Activated naive CD8-positive, alpha-beta T cell treated with anti-CD3 and anti-CD28 coated beads, Interleukin-2, amount 10 ng/mL, durations not matched to agents 7 days and 5 days (primary cell): ENCODE results near the gene N4BP2L2. TPM values are rescaled to one million over a fixed set of nuclear protein-coding genes. Genes with fewer than 3 reads are reported as not detected.
"Not testable (repeated sequence)": the region's sequence is repeated elsewhere in the genome, so short reads cannot be mapped to it uniquely, and the experiment has no call there.

ENCODE experiments used
- ATAC-seq: fragments of 150-1000 bp; cut with Tn5 transposase; one replicate; pipeline ENCODE4 v1.10.0; 2021; ENCODE audit warnings: low read depth, moderate library complexity
- POLR2A ChIA-PET: fragments of 350-600 bp; sonication (Branson Sonifier 250); formaldehyde crosslinking; loops from one replicate; lab custom pipeline; 2021; ENCODE audit warnings: antibody characterized with exemption; lab: Charles Lee
- DNase-seq: peaks from one replicate; pipeline ENCODE4 v3.0.0; 2021
- H3K27ac Mint-ChIP-seq: one replicate; pipeline ENCODE4 v1.8.0; 2022; ENCODE audit warnings: mild to moderate bottlenecking, mixed read lengths
- H3K27me3 Mint-ChIP-seq: one replicate; pipeline ENCODE4 v1.8.0; 2022; ENCODE audit warnings: mild to moderate bottlenecking, moderate library complexity, mixed read lengths
- H3K36me3 Mint-ChIP-seq: one replicate; pipeline ENCODE4 v1.8.0; 2021; ENCODE audit warnings: mild to moderate bottlenecking, mixed read lengths
- H3K4me1 Mint-ChIP-seq: one replicate; pipeline ENCODE4 v1.8.0; 2021; ENCODE audit warnings: mixed read lengths
- H3K4me3 Mint-ChIP-seq: one replicate; pipeline ENCODE4 v1.8.0; 2022; ENCODE audit warnings: mild to moderate bottlenecking, moderate library complexity, mixed read lengths
- H3K9me3 Mint-ChIP-seq: one replicate; pipeline ENCODE4 v1.8.0; 2021; ENCODE audit warnings: mixed read lengths
- total RNA-seq, 2 experiments: library from RNA; stranded (reverse); gene quantifications; one replicate each; pipeline ENCODE4 v1.2.3, GENCODE V29; 2021

Gene N4BP2L2
- total RNA-seq, result 100 to 1,000 TPM; 160 to 180 TPM

DNA sequence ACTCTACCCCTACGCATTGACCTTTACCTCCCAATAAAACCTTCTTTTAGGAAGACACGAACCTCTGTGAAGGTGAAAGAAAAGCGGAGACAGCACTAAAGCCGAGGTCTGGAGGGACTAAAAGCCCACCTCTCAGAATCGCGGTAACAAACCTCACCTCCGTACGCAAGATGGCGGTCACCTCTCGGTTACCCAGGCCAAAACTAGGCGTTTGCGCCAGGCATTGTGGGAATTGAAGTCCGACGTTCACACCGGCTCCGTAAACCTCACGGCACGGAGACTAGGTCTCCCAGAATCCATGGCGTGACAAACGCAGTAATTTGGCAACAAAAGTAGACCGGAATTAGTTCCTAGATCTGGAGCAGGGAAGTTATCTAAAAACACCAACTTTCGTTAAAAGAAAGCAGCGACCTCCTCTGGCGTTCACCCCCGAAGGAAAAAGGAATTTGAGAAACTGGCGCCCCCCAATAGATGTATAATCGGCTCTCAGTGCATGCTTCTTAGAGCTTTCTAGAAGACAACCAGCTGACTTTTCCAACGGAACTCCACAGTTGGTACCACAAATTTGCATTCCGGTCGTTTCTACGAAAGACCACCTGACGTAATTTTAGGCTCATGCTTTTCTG, at the start of gene N4BP2L2:
Gene N4BP2L2 (minus strand): TSS at position 175 of the 626 bp plus-strand sequence. CDS start 1,768 bp downstream, outside the sequence.
- H3K36me3 Mint-ChIP-seq, result peaks cover 28% of the 10 kb centered on the region
- peak; percentile 83 for DNase-seq
- peaks cover 37% of the 10 kb centered on the region for H3K4me1 Mint-ChIP-seq
- POLR2A ChIA-PET, result interaction anchor here (0.6 to 3.4 kb wide), 11 partner anchors 8 to 1338 kb away, joined by 3 to 29 read pairs (median 4); partner anchors contain the start of genes BRCA2, N4BP2L1 and ZAR1L
- peak within 1 kb of the TSS; percentile 91 for H3K4me3 Mint-ChIP-seq
- ATAC-seq, result peak; percentile 95
- peak within 1 kb of the TSS; percentile 97 for H3K27ac Mint-ChIP-seq
- H3K9me3 Mint-ChIP-seq, result peaks cover 1% of the 10 kb centered on the region
- H3K27me3 Mint-ChIP-seq, result no peaks in the 10 kb centered on the region

DNA sequence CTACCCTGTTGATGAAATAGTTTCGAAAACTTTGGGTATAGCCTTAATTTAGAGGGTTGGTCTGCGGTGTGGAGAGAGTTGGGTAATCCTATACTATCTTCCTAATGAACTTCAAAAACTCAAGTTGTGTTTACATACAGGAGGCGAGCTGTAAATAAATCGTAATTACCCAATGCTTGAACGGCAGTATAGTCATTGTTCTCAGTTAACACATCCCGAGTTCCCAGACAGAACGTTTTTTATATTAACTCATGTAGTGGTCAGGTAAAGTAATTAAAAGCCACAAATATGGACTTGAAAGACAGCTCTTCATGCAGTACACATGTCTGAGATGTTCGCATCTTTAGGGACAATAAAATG, 49.2 kb upstream of the N4BP2L2 start:
- POLR2A ChIA-PET, result interaction anchor here (0.6 to 1.2 kb wide), 5 partner anchors 50 to 955 kb away, joined by 3 to 6 read pairs (median 4); partner anchors contain the start of genes BRCA2 and ZAR1L
- peak overlapping the region; percentile 94 for H3K27ac Mint-ChIP-seq
- peak overlapping the region; percentile 85 for H3K4me3 Mint-ChIP-seq
- no peak for ATAC-seq
- H3K27me3 Mint-ChIP-seq, result peaks cover 10% of the 10 kb centered on the region
- H3K4me1 Mint-ChIP-seq, result peaks cover 43% of the 10 kb centered on the region
- H3K36me3 Mint-ChIP-seq, result peaks cover 4% of the 10 kb centered on the region
- H3K9me3 Mint-ChIP-seq, result no peaks in the 10 kb centered on the region
- DNase-seq, result no peak

DNA sequence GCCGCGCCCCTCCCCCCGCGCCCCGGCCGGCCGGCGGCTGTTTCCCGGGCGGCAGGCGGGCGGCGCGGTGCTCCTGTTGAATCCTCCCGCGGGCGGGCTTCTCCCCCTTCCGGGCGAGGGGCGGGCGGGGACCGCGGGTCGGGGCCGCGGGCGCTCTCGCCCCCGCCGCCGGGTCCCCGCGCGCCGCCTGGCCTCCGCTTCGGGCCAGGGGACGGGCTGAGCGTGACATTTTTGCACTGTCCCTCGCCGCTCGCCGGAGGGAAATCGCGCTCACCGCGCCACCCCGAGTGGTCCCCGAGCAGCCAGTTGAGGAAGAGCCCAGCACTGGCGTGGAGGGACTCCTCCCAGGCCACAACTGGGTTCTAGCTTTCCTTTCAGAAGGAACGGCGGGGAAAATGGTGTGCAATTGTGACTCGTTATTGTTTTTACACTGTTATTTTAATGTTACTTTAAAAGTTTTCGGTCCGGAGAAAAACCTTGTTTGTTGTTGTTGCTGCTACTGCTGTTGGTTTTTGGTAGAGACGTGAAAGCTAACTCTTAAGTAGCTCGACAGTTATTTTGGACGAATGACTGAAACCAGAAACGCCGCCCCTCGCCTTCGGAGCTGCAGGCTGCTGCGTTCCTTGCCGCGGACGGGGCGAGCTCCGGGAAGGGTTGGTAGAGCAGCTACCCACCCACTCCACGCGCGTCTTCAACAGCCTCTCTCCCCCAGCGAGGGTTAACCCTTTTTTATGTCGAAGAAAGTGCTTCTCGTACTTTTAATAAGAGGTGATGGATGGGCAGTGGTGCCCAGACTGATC, 48.6 kb upstream of the N4BP2L2 start:
- POLR2A ChIA-PET, result interaction anchor here (0.6 to 1.2 kb wide), 5 partner anchors 50 to 956 kb away, joined by 3 to 6 read pairs (median 4); partner anchors contain the start of genes BRCA2 and ZAR1L
- peak; percentile 72 for DNase-seq
- peak; percentile 23 for ATAC-seq
- Mint-ChIP-seq H3K27ac (peak overlapping the region; percentile 94), H3K9me3 (no peaks in the 10 kb centered on the region), H3K27me3 (peaks cover 14% of the 10 kb centered on the region), H3K36me3 (peaks cover 4% of the 10 kb centered on the region), H3K4me3 (peak overlapping the region; percentile 85), H3K4me1 (peaks cover 43% of the 10 kb centered on the region)

DNA sequence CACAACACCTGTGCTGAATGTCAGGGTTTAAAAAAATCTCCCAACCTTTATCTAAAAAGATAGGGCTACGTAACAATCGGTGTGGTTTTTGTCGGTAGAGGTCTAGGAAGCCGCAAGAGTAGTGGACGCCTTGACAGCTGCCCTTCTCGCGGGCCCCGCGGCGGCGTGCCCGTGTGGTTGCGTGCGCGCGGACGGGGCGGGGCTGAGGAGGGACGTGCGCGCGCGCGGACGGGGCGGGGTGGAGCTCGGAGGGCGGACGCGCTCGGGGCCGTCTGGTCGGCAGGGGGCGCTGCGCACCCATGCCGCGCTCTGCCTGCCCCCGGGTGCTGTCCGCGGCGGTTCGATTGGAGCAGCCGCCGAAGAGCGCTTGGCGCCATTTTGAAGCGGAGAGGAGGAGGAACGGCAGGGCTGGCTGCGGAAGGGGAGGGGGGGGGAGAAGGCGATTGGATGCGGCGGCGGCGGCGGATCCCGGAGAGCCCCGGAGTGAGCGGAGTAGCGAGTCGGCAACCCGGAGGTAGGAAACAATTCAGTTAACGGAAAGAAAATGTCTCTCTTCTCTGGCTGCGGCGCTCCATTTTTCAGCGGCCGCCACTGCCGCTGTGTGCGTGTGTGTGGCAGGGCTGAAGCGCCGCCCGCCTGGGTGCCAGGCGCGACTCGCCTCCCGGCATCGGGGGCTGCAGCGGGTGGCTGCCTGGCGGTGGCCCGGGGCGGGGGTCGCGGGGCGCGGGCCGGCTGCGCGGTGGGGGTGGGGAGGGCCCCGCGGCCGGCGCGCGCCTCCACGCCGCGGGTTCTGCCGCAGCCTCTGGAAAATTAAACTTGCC, 47.7 kb upstream of the N4BP2L2 start, which contains the start of gene PDS5B:
Gene PDS5B (plus strand): TSS at position 373 of the 821 bp plus-strand sequence. CDS start 62,321 bp downstream, outside the sequence.
- Mint-ChIP-seq H3K36me3 (no peaks in the 10 kb centered on the region), H3K4me1 (peaks cover 36% of the 10 kb centered on the region), H3K4me3 (peak within 1 kb of the TSS; percentile 88), H3K27ac (peak within 1 kb of the TSS; percentile 94), H3K27me3 (peaks cover 14% of the 10 kb centered on the region), H3K9me3 (no peaks in the 10 kb centered on the region)
- POLR2A ChIA-PET, result interaction anchor here (0.6 to 1.2 kb wide), 13 partner anchors 53 to 957 kb away, joined by 3 to 6 read pairs (median 4); partner anchors contain the start of genes BRCA2 and ZAR1L
- ATAC-seq (peak; percentile 95), DNase-seq (peak; percentile 99)

DNA sequence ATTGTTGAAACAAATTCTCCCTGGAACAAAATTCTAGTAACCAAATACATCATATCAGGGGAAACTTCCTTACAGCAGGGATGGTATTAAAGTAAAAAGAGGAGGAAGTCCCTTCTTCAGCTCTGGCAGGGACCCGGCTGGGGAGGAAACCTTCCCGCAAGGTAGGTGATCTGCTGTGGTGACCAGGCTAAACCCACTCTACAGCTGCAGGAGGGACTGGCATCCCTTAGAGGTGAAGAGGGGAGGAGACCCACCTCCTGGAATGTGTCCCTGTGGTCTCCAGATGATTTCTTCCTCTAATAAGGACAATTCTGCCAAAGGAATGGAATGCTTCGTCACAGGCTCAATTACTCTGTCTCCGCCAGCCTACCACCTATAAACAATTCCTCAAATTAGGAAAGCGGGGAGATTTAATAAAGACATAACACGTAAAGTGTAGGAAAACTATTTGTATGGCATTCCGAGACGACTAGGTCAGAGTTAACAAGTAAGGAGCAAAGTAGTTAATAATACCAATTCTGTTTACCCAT, 47.0 kb upstream of the N4BP2L2 start:
- DNase-seq (peak; percentile 31), ATAC-seq (no peak)
- H3K4me1 Mint-ChIP-seq, result peaks cover 35% of the 10 kb centered on the region
- H3K9me3 Mint-ChIP-seq, result no peaks in the 10 kb centered on the region
- H3K27me3 Mint-ChIP-seq, result peaks cover 14% of the 10 kb centered on the region
- peak overlapping the region; percentile 81 for H3K27ac Mint-ChIP-seq
- peak overlapping the region; percentile 88 for H3K4me3 Mint-ChIP-seq
- H3K36me3 Mint-ChIP-seq, result no peaks in the 10 kb centered on the region
- POLR2A ChIA-PET, result interaction anchor here (0.7 to 1.1 kb wide), 9 partner anchors 54 to 432 kb away, joined by 3 to 6 read pairs (median 4); partner anchors contain the start of genes BRCA2 and ZAR1L

DNA sequence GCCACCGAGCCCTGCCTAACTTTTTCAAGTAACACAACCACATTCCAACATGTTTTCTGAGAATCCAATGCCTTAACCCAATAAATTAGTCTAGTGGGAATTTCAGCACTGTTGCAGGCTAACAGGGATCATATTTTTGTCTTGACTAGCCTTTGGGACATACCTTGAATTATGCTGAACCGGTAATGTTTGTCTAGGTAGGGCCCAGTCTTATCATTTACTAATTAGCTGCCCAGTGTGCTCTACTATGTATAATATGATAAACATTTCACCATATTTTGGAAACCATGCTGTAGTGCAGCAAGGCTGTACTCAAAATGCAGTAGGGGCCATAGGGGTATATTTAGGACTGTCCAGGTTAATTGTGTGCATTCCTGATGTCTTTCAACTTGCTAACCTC, 44.4 kb upstream of the N4BP2L2 start:
- H3K4me1 Mint-ChIP-seq, result peaks cover 14% of the 10 kb centered on the region
- POLR2A ChIA-PET, result no interaction called here
- DNase-seq (no peak), ATAC-seq (no peak)
- H3K36me3 Mint-ChIP-seq, result no peaks in the 10 kb centered on the region
- H3K27me3 Mint-ChIP-seq, result peaks cover 14% of the 10 kb centered on the region
- H3K27ac Mint-ChIP-seq, result no peak overlapping the region
- peaks cover 8% of the 10 kb centered on the region for H3K9me3 Mint-ChIP-seq
- H3K4me3 Mint-ChIP-seq, result no peak overlapping the region

DNA sequence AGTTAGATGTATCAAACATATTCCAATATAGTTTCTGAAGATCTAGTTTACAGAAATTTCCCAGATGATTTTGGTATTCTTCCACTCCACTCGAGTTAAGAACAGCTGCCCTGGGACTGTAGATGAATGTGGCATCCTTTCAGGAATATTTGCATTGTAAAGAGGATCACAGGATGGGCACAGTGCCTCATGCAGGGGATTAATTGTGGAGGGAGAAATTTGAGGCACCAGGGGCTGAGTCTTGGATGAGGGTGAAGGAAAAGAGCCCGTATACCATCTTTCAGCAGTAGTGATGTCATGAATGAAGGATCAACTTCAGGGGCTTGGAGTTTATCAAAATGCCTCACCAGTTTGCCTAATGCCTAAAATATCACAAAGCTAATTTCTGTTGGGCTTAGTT, 43.7 kb upstream of the N4BP2L2 start:
- H3K27ac Mint-ChIP-seq, result no peak overlapping the region
- H3K4me1 Mint-ChIP-seq, result peaks cover 11% of the 10 kb centered on the region
- POLR2A ChIA-PET, result no interaction called here
- no peak overlapping the region for H3K4me3 Mint-ChIP-seq
- peaks cover 11% of the 10 kb centered on the region for H3K9me3 Mint-ChIP-seq
- DNase-seq (no peak), ATAC-seq (no peak)
- H3K36me3 Mint-ChIP-seq, result peaks cover 4% of the 10 kb centered on the region
- peaks cover 14% of the 10 kb centered on the region for H3K27me3 Mint-ChIP-seq

DNA sequence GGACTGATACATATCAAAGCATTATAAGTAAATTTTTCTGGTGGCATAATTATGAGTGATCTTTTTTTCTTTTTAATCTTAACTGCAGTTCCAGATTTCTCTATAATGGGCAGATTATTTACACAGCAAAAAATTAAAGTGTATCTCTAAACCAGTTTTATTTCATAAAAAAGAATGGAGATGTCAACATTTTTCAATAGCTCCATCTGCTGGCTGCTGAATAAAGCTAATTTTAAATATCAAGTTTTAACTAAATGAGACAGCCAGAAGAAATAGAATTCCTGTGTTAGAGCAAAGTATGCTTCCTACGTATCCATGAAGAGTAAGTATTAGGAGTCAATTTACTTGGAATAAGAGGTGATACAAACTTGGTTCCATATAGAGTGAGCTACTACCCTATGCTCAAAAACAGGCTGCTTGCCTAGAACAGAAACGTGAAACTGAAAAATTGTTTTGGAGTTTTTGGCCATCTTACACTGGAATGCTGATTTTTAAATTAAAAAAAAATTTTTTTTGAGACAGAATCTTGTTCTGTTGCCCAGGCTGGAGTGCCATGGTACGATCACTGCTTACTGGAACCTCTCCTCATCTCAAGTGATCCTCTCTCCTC, 42.7 kb upstream of the N4BP2L2 start:
- peaks cover 16% of the 10 kb centered on the region for H3K9me3 Mint-ChIP-seq
- H3K4me1 Mint-ChIP-seq, result peaks cover 11% of the 10 kb centered on the region
- POLR2A ChIA-PET, result no interaction called here
- no peak overlapping the region for H3K27ac Mint-ChIP-seq
- H3K27me3 Mint-ChIP-seq, result peaks cover 14% of the 10 kb centered on the region
- DNase-seq, result no peak
- H3K4me3 Mint-ChIP-seq, result no peak overlapping the region
- peaks cover 6% of the 10 kb centered on the region for H3K36me3 Mint-ChIP-seq
- no peak for ATAC-seq

DNA sequence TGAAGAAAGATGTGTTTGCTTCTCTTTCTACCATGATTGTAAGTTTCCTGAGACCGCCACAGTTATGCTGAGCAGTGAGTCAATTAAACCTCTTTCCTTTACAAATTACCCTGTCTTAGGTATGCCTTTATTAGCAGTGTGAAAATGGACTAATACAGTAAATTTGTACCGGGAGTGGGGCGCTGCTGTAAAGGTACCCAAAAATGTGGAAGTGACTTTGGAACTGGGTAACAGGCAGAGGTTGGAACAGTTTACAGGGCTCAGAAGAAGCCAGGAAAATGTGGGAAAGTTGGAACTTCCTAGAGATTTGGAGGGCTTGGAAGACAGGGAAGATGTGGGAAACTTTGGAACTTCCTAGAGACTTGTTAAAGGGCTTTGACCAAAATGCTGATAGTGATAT, 38.4 kb upstream of the N4BP2L2 start:
- ATAC-seq, result no peak
- peaks cover 18% of the 10 kb centered on the region for H3K9me3 Mint-ChIP-seq
- POLR2A ChIA-PET, result no interaction called here
- H3K4me3 Mint-ChIP-seq, result no peak overlapping the region
- H3K4me1 Mint-ChIP-seq, result no peaks in the 10 kb centered on the region
- peaks cover 6% of the 10 kb centered on the region for H3K36me3 Mint-ChIP-seq
- no peak for DNase-seq
- H3K27me3 Mint-ChIP-seq, result peaks cover 2% of the 10 kb centered on the region
- no peak overlapping the region for H3K27ac Mint-ChIP-seq

DNA sequence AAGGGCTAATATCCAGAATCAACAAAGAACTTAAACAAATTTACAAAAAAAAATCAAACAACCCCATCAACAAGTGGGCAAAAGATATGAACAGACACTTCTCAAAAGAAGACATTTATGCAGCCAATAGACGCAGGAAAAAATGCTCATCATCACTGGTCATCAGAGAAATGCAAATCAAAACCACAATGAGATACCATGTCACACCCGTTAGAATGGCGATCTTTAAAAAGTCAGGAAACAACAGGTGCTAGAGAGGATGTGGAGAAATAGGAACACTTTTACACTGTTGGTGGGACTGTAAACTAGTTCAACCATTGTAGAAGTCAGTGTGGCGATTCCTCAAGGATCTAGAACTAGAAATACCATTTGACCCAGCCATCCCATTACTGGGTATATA, 37.1 kb upstream of the N4BP2L2 start:
- H3K4me3 Mint-ChIP-seq, H3K4me1 Mint-ChIP-seq, ATAC-seq, POLR2A ChIA-PET, H3K36me3 Mint-ChIP-seq, H3K27me3 Mint-ChIP-seq, H3K27ac Mint-ChIP-seq, DNase-seq: not testable (repeated sequence)
- peaks cover 18% of the 10 kb centered on the region for H3K9me3 Mint-ChIP-seq

DNA sequence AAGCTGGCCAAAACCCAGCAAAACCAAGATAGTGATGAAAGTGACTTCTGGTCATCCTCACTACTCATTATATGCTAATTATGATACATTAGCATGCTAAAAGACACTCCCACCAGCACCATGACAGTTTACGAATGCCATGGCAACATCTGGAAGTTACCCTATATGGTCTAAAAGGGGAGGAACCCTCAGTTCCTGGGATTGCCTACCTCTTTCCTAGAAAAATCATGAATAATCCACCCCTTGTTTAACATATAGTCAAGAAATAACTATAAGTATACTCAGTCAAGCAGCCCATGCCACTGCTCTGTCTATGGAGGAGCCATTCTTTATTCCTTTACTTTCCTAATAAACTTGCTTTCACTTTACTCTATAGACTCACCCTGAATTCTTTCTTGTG, 22.2 kb upstream of the N4BP2L2 start:
- Mint-ChIP-seq H3K9me3 (peaks cover 14% of the 10 kb centered on the region), H3K27ac (peak overlapping the region; percentile 17)
- DNase-seq, H3K4me3 Mint-ChIP-seq, H3K36me3 Mint-ChIP-seq, ATAC-seq, H3K4me1 Mint-ChIP-seq, POLR2A ChIA-PET, H3K27me3 Mint-ChIP-seq: not testable (repeated sequence)

DNA sequence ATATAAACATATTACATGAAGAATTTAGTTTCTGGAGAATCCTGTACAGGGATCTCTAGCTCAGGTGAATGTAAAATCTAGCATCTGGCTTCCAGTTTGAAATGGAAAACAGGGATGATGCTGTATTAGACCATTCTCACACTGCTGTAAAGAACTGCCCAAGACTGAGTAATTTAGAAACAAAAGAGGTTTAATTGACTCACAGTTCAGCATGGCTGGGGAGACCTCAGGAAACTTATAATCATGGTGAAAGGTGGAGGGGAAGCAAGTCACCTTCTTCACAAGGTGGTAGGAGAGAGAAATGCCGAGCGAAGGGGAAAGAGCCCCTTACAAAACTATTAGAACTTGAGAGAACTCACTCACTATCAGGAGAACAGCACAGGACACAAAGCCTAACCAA, 17.0 kb upstream of the N4BP2L2 start:
- ATAC-seq (no peak), DNase-seq (no peak)
- Mint-ChIP-seq H3K4me1 (no peaks in the 10 kb centered on the region), H3K27ac (no peak overlapping the region), H3K36me3 (peaks cover 4% of the 10 kb centered on the region), H3K9me3 (peaks cover 6% of the 10 kb centered on the region), H3K27me3 (no peaks in the 10 kb centered on the region), H3K4me3 (no peak overlapping the region)
- POLR2A ChIA-PET, result no interaction called here
